ENCODE measurements around the gene CIAO2B. TPM values are rescaled to one million over a fixed set of nuclear protein-coding genes. Genes with fewer than 3 reads are reported as not detected.

The CIAO2B gene
- total RNA-seq, 1 experiment from 2014 or later, result 59.7 TPM

GRCh38 chr16:66950437-66950836 lies 16.2 kb upstream of the CIAO2B start:
- Mint-ChIP-seq H3K36me3 (0 out of 2 replicates have a peak, but pooled peaks cover 5% of the 10 kb centered on the region), H3K9me3 (peaks cover 9% of the 10 kb centered on the region), H3K4me1 (peaks cover 15% of the 10 kb centered on the region), H3K4me3 (no peak overlapping the region), H3K27ac (no peak overlapping the region), H3K27me3 (ENCODE audit: low read depth) (peaks cover 58% of the 10 kb centered on the region)
- ATAC-seq (no peak), DNase-seq (ENCODE audit: low spot score) (no peak)
- CTCF ChIA-PET, result interaction anchor here (0.9 to 2.8 kb wide), 3 partner anchors 11 to 205 kb away, joined by 3 to 13 read pairs (median 6); partner anchors contain the start of gene CES3
- TF ChIP-seq MYBL2 (CRISPR knock-in tag; IDR thresholded peaks at IDR 0.05) (no peak), NR2C2 (CRISPR knock-in tag; IDR thresholded peaks at IDR 0.05) (no peak), ZBTB21 (CRISPR knock-in tag; IDR thresholded peaks at IDR 0.05; ENCODE audit: borderline replicate concordance) (no peak), KAT7 (CRISPR knock-in tag; IDR thresholded peaks at IDR 0.05; ENCODE audit: borderline replicate concordance) (no peak), PRRX2 (CRISPR knock-in tag; IDR thresholded peaks at IDR 0.05) (no peak), ZNF219 (CRISPR knock-in tag; IDR thresholded peaks at IDR 0.05; ENCODE audit: borderline replicate concordance) (no peak), TP53 (CRISPR knock-in tag; IDR thresholded peaks at IDR 0.05) (no peak), FOXP4 (CRISPR knock-in tag; IDR thresholded peaks at IDR 0.05) (no peak), AFF4 (CRISPR knock-in tag; IDR thresholded peaks at IDR 0.05; ENCODE audit: borderline replicate concordance) (no peak), ATF1 (CRISPR knock-in tag; IDR thresholded peaks at IDR 0.05) (no peak), STAT6 (CRISPR knock-in tag; conservative IDR thresholded peaks at IDR 0.05; ENCODE audit: low read depth) (no peak)
- TF ChIP-seq, protein P1, sequence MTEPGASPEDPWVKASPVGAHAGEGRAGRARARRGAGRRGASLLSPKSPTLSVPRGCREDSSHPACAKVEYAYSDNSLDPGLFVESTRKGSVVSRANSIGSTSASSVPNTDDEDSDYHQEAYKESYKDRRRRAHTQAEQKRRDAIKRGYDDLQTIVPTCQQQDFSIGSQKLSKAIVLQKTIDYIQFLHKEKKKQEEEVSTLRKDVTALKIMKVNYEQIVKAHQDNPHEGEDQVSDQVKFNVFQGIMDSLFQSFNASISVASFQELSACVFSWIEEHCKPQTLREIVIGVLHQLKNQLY (CRISPR knock-in tag; IDR thresholded peaks at IDR 0.05), result no peak
- TF ChIP-seq, protein P2, sequence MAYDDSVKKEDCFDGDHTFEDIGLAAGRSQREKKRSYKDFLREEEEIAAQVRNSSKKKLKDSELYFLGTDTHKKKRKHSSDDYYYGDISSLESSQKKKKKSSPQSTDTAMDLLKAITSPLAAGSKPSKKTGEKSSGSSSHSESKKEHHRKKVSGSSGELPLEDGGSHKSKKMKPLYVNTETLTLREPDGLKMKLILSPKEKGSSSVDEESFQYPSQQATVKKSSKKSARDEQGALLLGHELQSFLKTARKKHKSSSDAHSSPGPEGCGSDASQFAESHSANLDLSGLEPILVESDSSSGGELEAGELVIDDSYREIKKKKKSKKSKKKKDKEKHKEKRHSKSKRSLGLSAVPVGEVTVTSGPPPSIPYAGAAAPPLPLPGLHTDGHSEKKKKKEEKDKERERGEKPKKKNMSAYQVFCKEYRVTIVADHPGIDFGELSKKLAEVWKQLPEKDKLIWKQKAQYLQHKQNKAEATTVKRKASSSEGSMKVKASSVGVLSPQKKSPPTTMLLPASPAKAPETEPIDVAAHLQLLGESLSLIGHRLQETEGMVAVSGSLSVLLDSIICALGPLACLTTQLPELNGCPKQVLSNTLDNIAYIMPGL (CRISPR knock-in tag; IDR thresholded peaks at IDR 0.05), result no peak
- TF ChIP-seq, protein P3, sequence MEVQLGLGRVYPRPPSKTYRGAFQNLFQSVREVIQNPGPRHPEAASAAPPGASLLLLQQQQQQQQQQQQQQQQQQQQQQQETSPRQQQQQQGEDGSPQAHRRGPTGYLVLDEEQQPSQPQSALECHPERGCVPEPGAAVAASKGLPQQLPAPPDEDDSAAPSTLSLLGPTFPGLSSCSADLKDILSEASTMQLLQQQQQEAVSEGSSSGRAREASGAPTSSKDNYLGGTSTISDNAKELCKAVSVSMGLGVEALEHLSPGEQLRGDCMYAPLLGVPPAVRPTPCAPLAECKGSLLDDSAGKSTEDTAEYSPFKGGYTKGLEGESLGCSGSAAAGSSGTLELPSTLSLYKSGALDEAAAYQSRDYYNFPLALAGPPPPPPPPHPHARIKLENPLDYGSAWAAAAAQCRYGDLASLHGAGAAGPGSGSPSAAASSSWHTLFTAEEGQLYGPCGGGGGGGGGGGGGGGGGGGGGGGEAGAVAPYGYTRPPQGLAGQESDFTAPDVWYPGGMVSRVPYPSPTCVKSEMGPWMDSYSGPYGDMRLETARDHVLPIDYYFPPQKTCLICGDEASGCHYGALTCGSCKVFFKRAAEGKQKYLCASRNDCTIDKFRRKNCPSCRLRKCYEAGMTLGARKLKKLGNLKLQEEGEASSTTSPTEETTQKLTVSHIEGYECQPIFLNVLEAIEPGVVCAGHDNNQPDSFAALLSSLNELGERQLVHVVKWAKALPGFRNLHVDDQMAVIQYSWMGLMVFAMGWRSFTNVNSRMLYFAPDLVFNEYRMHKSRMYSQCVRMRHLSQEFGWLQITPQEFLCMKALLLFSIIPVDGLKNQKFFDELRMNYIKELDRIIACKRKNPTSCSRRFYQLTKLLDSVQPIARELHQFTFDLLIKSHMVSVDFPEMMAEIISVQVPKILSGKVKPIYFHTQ (CRISPR knock-in tag; IDR thresholded peaks at IDR 0.05), result no peak
- TF ChIP-seq, protein P4, sequence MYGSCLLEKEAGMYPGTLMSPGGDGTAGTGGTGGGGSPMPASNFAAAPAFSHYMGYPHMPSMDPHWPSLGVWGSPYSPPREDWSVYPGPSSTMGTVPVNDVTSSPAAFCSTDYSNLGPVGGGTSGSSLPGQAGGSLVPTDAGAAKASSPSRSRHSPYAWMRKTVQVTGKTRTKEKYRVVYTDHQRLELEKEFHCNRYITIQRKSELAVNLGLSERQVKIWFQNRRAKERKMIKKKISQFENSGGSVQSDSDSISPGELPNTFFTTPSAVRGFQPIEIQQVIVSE (CRISPR knock-in tag; IDR thresholded peaks at IDR 0.05; ENCODE audit: borderline replicate concordance), result no peak
- TF ChIP-seq, protein P5, sequence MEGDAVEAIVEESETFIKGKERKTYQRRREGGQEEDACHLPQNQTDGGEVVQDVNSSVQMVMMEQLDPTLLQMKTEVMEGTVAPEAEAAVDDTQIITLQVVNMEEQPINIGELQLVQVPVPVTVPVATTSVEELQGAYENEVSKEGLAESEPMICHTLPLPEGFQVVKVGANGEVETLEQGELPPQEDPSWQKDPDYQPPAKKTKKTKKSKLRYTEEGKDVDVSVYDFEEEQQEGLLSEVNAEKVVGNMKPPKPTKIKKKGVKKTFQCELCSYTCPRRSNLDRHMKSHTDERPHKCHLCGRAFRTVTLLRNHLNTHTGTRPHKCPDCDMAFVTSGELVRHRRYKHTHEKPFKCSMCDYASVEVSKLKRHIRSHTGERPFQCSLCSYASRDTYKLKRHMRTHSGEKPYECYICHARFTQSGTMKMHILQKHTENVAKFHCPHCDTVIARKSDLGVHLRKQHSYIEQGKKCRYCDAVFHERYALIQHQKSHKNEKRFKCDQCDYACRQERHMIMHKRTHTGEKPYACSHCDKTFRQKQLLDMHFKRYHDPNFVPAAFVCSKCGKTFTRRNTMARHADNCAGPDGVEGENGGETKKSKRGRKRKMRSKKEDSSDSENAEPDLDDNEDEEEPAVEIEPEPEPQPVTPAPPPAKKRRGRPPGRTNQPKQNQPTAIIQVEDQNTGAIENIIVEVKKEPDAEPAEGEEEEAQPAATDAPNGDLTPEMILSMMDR (IDR thresholded peaks at IDR 0.05), result no peak
- POLR2A ChIA-PET, result no interaction called here
